H9 (cell line): ENCODE data around the gene PRODH2. TPM values are rescaled to one million over a fixed set of nuclear protein-coding genes. Genes with fewer than 3 reads are reported as not detected.

Experiments used
- DNase-seq: peaks from one replicate; pipeline ENCODE4 v3.0.0-alpha.2; 2017
- H2AFZ ChIP-seq: one replicate; pipeline ENCODE4 v1.6.1; 2013; ENCODE audit warnings: mild to moderate bottlenecking, low read length, control low read depth, moderate library complexity
- H2AK5ac ChIP-seq: 2 replicates; pipeline ENCODE4 v1.6.1; 2013; ENCODE audit warnings: low read length, control low read depth, mixed read lengths; ENCODE audit not compliant: insufficient read length
- H2BK120ac ChIP-seq: one replicate; pipeline ENCODE4 v1.6.1; 2013; ENCODE audit warnings: low read depth, mild to moderate bottlenecking, low read length, control low read depth, inconsistent platforms; ENCODE audit not compliant: poor library complexity, severe bottlenecking
- H2BK12ac ChIP-seq: 2 replicates; pipeline ENCODE4 v1.6.1; 2013; ENCODE audit warnings: low read length, control low read depth, mixed read lengths, low read depth; ENCODE audit not compliant: insufficient read length
- H2BK15ac ChIP-seq: 2 replicates; pipeline ENCODE4 v1.6.1; 2013; ENCODE audit warnings: low read depth, low read length, control low read depth
- H2BK20ac ChIP-seq: one replicate; pipeline ENCODE4 v1.6.1; 2013; ENCODE audit warnings: low read depth, mild to moderate bottlenecking, low read length, control low read depth, inconsistent platforms; ENCODE audit not compliant: poor library complexity, severe bottlenecking
- H2BK5ac ChIP-seq: 2 replicates; pipeline ENCODE4 v1.6.1; 2013; ENCODE audit warnings: low read length, control low read depth, mixed read lengths; ENCODE audit not compliant: insufficient read length
- H3K14ac ChIP-seq: 2 replicates; pipeline ENCODE4 v1.6.1; 2013; ENCODE audit warnings: low read length, control low read depth; ENCODE audit not compliant: insufficient read depth
- H3K18ac ChIP-seq: 2 replicates; pipeline ENCODE4 v1.6.1; 2013; ENCODE audit warnings: low read depth, mild to moderate bottlenecking, mixed read lengths, low read length, control low read depth; ENCODE audit not compliant: insufficient read length
- H3K23ac ChIP-seq: 2 replicates; pipeline ENCODE4 v1.6.1; 2013; ENCODE audit warnings: low read length, control low read depth, mixed read lengths, low read depth; ENCODE audit not compliant: insufficient read length
- H3K23me2 ChIP-seq: 2 replicates; pipeline ENCODE4 v1.6.1; 2013; ENCODE audit warnings: low read depth, mild to moderate bottlenecking, mixed read lengths, low read length, control low read depth; ENCODE audit not compliant: insufficient read length, poor library complexity, severe bottlenecking
- H3K27ac ChIP-seq: 2 replicates; pipeline ENCODE4 v1.5.1; 2013; ENCODE audit warnings: low read length, control low read depth, mixed read lengths, low read depth; ENCODE audit not compliant: insufficient read length
- H3K27me3 ChIP-seq: 2 replicates; pipeline ENCODE4 v1.6.1; 2013; ENCODE audit warnings: low read length, control low read depth, inconsistent platforms; ENCODE audit not compliant: insufficient read depth
- H3K4ac ChIP-seq: 2 replicates; pipeline ENCODE4 v1.6.1; 2013; ENCODE audit warnings: low read depth, mild to moderate bottlenecking, control low read depth, inconsistent platforms, low read length, moderate library complexity
- H3K4me1 ChIP-seq: 2 replicates; pipeline ENCODE4 v1.6.1; 2013; ENCODE audit warnings: low read length, control low read depth, inconsistent platforms; ENCODE audit not compliant: insufficient read depth
- H3K4me2 ChIP-seq: 2 replicates; pipeline ENCODE4 v1.6.1; 2013; ENCODE audit warnings: low read length, control low read depth, mixed read lengths; ENCODE audit not compliant: insufficient read length, insufficient read depth
- H3K56ac ChIP-seq: 2 replicates; pipeline ENCODE4 v1.6.1; 2013; ENCODE audit warnings: low read depth, mild to moderate bottlenecking, mixed read lengths, low read length, control low read depth; ENCODE audit not compliant: insufficient read length
- H3K79me1 ChIP-seq: 2 replicates; pipeline ENCODE4 v1.6.1; 2013; ENCODE audit warnings: low read depth, mild to moderate bottlenecking, moderate library complexity, low read length, control low read depth, inconsistent platforms; ENCODE audit not compliant: insufficient read depth, poor library complexity, severe bottlenecking
- H3K79me2 ChIP-seq: 2 replicates; pipeline ENCODE4 v1.6.1; 2013; ENCODE audit warnings: low read length, control low read depth, inconsistent platforms; ENCODE audit not compliant: insufficient read depth
- H3K9ac ChIP-seq: 2 replicates; pipeline ENCODE4 v1.6.1; 2013; ENCODE audit warnings: low read length, control low read depth, mixed read lengths; ENCODE audit not compliant: insufficient read length; ENCODE audit errors: extremely low read depth
- H3K9me3 ChIP-seq: one replicate; pipeline ENCODE4 v1.6.1; 2013; ENCODE audit warnings: low read depth, low read length, inconsistent platforms; ENCODE audit not compliant: control insufficient read depth
- H3T11ph ChIP-seq: one replicate; pipeline ENCODE4 v1.6.1; 2013; ENCODE audit warnings: mild to moderate bottlenecking, low read length, control low read depth, inconsistent platforms
- H4K20me1 ChIP-seq: one replicate; pipeline ENCODE4 v1.6.1; 2013; ENCODE audit not compliant: control insufficient read depth, insufficient read length, insufficient read depth
- H4K5ac ChIP-seq: 2 replicates; pipeline ENCODE4 v1.6.1; 2013; ENCODE audit warnings: low read depth, mild to moderate bottlenecking, mixed read lengths, low read length, control low read depth; ENCODE audit not compliant: insufficient read length
- H4K8ac ChIP-seq: replicated peaks from 2 replicates; pipeline ENCODE4 v1.6.1; 2013; ENCODE audit warnings: low read length, control low read depth, mixed read lengths, low read depth; ENCODE audit not compliant: insufficient read length
- H4K91ac ChIP-seq: 2 replicates; pipeline ENCODE4 v1.6.1; 2013; ENCODE audit warnings: low read depth, mild to moderate bottlenecking, moderate library complexity, mixed read lengths, low read length, control low read depth; ENCODE audit not compliant: insufficient read length
- H3K27ac Mint-ChIP-seq, 3 experiments: 2 replicates in 2 of 3; 3 replicates in 1 of 3; pipeline ENCODE4 v1.8.0; 2020 to 2021; ENCODE audit warnings: mixed read lengths in 3 of 3, mild to moderate bottlenecking in 1 of 3, moderate library complexity in 1 of 3
- H3K27me3 Mint-ChIP-seq: 2 replicates; pipeline ENCODE4 v1.8.0; 2021; ENCODE audit warnings: low read depth, mild to moderate bottlenecking, moderate library complexity, mixed read lengths
- H3K36me3 Mint-ChIP-seq, 3 experiments: 2 replicates in 2 of 3; 3 replicates in 1 of 3; pipeline ENCODE4 v1.8.0; 2020 to 2021; ENCODE audit warnings: low read depth in 3 of 3, mixed read lengths in 3 of 3; ENCODE audit not compliant: insufficient read depth in 1 of 3
- H3K4me1 Mint-ChIP-seq, 2 experiments: 2 replicates each; pipeline ENCODE4 v1.8.0; 2020; ENCODE audit warnings: mixed read lengths in 2 of 2
- H3K4me3 Mint-ChIP-seq, 2 experiments: 2 replicates in 1 of 2; 3 replicates in 1 of 2; pipeline ENCODE4 v1.8.0; 2020 to 2021; ENCODE audit warnings: mild to moderate bottlenecking in 2 of 2, mixed read lengths in 2 of 2, moderate library complexity in 1 of 2
- H3K9me3 Mint-ChIP-seq, 2 experiments: 2 replicates in 1 of 2; 3 replicates in 1 of 2; pipeline ENCODE4 v1.8.0; 2020; ENCODE audit warnings: mild to moderate bottlenecking in 2 of 2, mixed read lengths in 2 of 2, moderate library complexity in 1 of 2
- CTCF ChIP-seq: fragments of 200-600 bp; sonication (generic); conservative IDR thresholded peaks from 3 replicates; pipeline ENCODE4 v1.8.0; 2021; ENCODE audit warnings: antibody characterized with exemption, mild to moderate bottlenecking
- WGBS: extraction: QIAGEN DNeasy Blood & Tissue Kit; methylation state at CpG from one replicate; pipeline ENCODE4 v1.1.7; 2013; ENCODE audit warnings: missing lambda C conversion rate, low lambda C conversion rate, mixed read lengths; ENCODE audit not compliant: insufficient read length; ENCODE audit errors: extremely low coverage; 5-methylcytosine and 5-hydroxymethylcytosine counted together
- total RNA-seq: library from RNA; stranded (reverse); gene quantifications from 2 replicates; pipeline ENCODE4 v1.2.1, GENCODE V29; 2021

Gene PRODH2
- total RNA-seq, 1 experiment from 2014 or later: not detected

- H2BK120ac ChIP-seq: no peak overlapping the region
- H3K79me2 ChIP-seq: no peaks in the 10 kb centered on the region
- H3K56ac ChIP-seq: no peak overlapping the region
- peak overlapping the region in 1 of 2 experiments; percentile 30; a peak in 1 of 5 replicates for H3K4me3 Mint-ChIP-seq
- no peak overlapping the region for H4K8ac ChIP-seq
- H3K9me3 ChIP-seq: no peaks in the 10 kb centered on the region
- H3K4me2 ChIP-seq: no peak overlapping the region
- no peak overlapping the region for H3K4ac ChIP-seq
- DNase-seq: no peak
- WGBS: no CpG with 5 or more reads among the region's 6 CpGs
- peaks cover 92% of the 10 kb centered on the region for H3K27me3 Mint-ChIP-seq
- no peaks in the 10 kb centered on the region; a peak in 1 of 5 replicates for H3K9me3 Mint-ChIP-seq
- peaks cover 7% of the 10 kb centered on the region; the same call in 1 of the 2 replicates for H3K27me3 ChIP-seq
- H3K36me3 Mint-ChIP-seq: no peaks in the 10 kb centered on the region; a peak in 1 of 7 replicates
- no peak overlapping the region for H2BK15ac ChIP-seq
- no peak overlapping the region for H2AFZ ChIP-seq
- H3K4me1 ChIP-seq: no peaks in the 10 kb centered on the region; the same call in 1 of the 2 replicates
- H2BK12ac ChIP-seq: no peak overlapping the region
- H3K4me1 Mint-ChIP-seq: peaks cover 13 to 27% of the 10 kb centered on the region in 2 experiments
- H3K27ac Mint-ChIP-seq: no peak overlapping the region
- H3K18ac ChIP-seq: no peak overlapping the region
- peaks cover 22% of the 10 kb centered on the region for H3K23me2 ChIP-seq
- no peak overlapping the region for H3T11ph ChIP-seq
- H3K79me1 ChIP-seq: no peaks in the 10 kb centered on the region
- no peak overlapping the region for H2BK20ac ChIP-seq
- H2AK5ac ChIP-seq: no peak overlapping the region
- peaks cover 3% of the 10 kb centered on the region for H4K20me1 ChIP-seq
- H4K5ac ChIP-seq: no peak overlapping the region
- H3K14ac ChIP-seq: no peak overlapping the region
- TF ChIP-seq CTCF: no peak
- no peak overlapping the region for H3K23ac ChIP-seq
- no peak overlapping the region for H3K27ac ChIP-seq
- no peak overlapping the region for H3K9ac ChIP-seq
- no peak overlapping the region for H2BK5ac ChIP-seq
- no peak overlapping the region for H4K91ac ChIP-seq
Measured at GRCh38 chr19:35858311-35858710, 45.7 kb upstream of the PRODH2 start.
